ENCODE results near the gene TPST1.

The TPST1 gene

GRCh38 chr7:66296557-66296956 lies 91.4 kb downstream of the TPST1 start:
- peak; percentile 39 for DNase-seq (ENCODE audit: low read depth, low spot score)
- Histone ChIP-seq H3K36me3 (ENCODE audit: insufficient read depth, low read length) (no peaks in the 10 kb centered on the region), H3K9me3 (ENCODE audit: low read depth, low read length) (peaks cover 6% of the 10 kb centered on the region; the same call in 1 of the 2 replicates), H3K27ac (peak overlapping the region; percentile 74), H3K9ac (ENCODE audit: insufficient read length) (no peak overlapping the region), H3K4me3 (no peak overlapping the region)
- TF ChIP-seq POLR2AphosphoS5 (IDR thresholded peaks at IDR 0.05; ENCODE audit: borderline replicate concordance, low read depth, low read length), result no peak
- TF ChIP-seq EZH2 (IDR thresholded peaks at IDR 0.05), result no peak
- no peak for TF ChIP-seq FOXP2 (optimal IDR thresholded peaks at IDR 0.05; ENCODE audit: control extremely low read depth, extremely low read length, insufficient read depth)

- H3K27ac ChIP-seq, result no peak overlapping the region
- no peaks in the 10 kb centered on the region for H3K36me3 ChIP-seq (ENCODE audit: insufficient read depth, low read length)
- DNase-seq (ENCODE audit: low read depth, low spot score), result no peak
- no peak overlapping the region for H3K4me3 ChIP-seq
- TF ChIP-seq EZH2 (IDR thresholded peaks at IDR 0.05) (no peak), POLR2AphosphoS5 (IDR thresholded peaks at IDR 0.05; ENCODE audit: borderline replicate concordance, low read depth, low read length) (no peak), FOXP2 (optimal IDR thresholded peaks at IDR 0.05; ENCODE audit: control extremely low read depth, extremely low read length, insufficient read depth) (no peak)
- H3K9me3 ChIP-seq (ENCODE audit: low read depth, low read length), result peaks cover 6% of the 10 kb centered on the region; the same call in 1 of the 2 replicates
- H3K9ac ChIP-seq (ENCODE audit: insufficient read length), result no peak overlapping the region
Measured at GRCh38 chr7:66297579-66297978, 92.4 kb downstream of the TPST1 start.

- TF ChIP-seq EZH2 (IDR thresholded peaks at IDR 0.05), result no peak
- TF ChIP-seq POLR2AphosphoS5 (IDR thresholded peaks at IDR 0.05; ENCODE audit: borderline replicate concordance, low read depth, low read length), result no peak
- TF ChIP-seq FOXP2 (optimal IDR thresholded peaks at IDR 0.05; ENCODE audit: control extremely low read depth, extremely low read length, insufficient read depth), result no peak
- no peak overlapping the region for H3K4me3 ChIP-seq
- H3K9me3 ChIP-seq (ENCODE audit: low read depth, low read length), result peaks cover 6% of the 10 kb centered on the region; the same call in 1 of the 2 replicates
- no peak overlapping the region for H3K9ac ChIP-seq (ENCODE audit: insufficient read length)
- no peaks in the 10 kb centered on the region for H3K36me3 ChIP-seq (ENCODE audit: insufficient read depth, low read length)
- no peak for DNase-seq (ENCODE audit: low read depth, low spot score)
- no peak overlapping the region for H3K27ac ChIP-seq
Measured at GRCh38 chr7:66301249-66301648, 96.1 kb downstream of the TPST1 start.

- H3K9me3 ChIP-seq (ENCODE audit: low read depth, low read length), result peaks cover 6% of the 10 kb centered on the region; the same call in 1 of the 2 replicates
- H3K27ac ChIP-seq, result no peak overlapping the region
- TF ChIP-seq EZH2 (IDR thresholded peaks at IDR 0.05) (no peak), FOXP2 (optimal IDR thresholded peaks at IDR 0.05; ENCODE audit: control extremely low read depth, extremely low read length, insufficient read depth) (no peak), POLR2AphosphoS5 (IDR thresholded peaks at IDR 0.05; ENCODE audit: borderline replicate concordance, low read depth, low read length) (no peak)
- H3K4me3 ChIP-seq, result no peak overlapping the region
- no peak for DNase-seq (ENCODE audit: low read depth, low spot score)
- H3K9ac ChIP-seq (ENCODE audit: insufficient read length), result no peak overlapping the region
- H3K36me3 ChIP-seq (ENCODE audit: insufficient read depth, low read length), result no peaks in the 10 kb centered on the region
Measured at GRCh38 chr7:66301737-66302136, 96.6 kb downstream of the TPST1 start.

GRCh38 chr7:66303454-66304155 lies 98.5 kb downstream of the TPST1 start:
- TF ChIP-seq FOXP2 (optimal IDR thresholded peaks at IDR 0.05; ENCODE audit: control extremely low read depth, extremely low read length, insufficient read depth) (no peak), POLR2AphosphoS5 (IDR thresholded peaks at IDR 0.05; ENCODE audit: borderline replicate concordance, low read depth, low read length) (no peak), EZH2 (IDR thresholded peaks at IDR 0.05) (no peak)
- Histone ChIP-seq H3K4me3 (no peak overlapping the region), H3K36me3 (ENCODE audit: insufficient read depth, low read length) (no peaks in the 10 kb centered on the region), H3K9ac (ENCODE audit: insufficient read length) (no peak overlapping the region), H3K9me3 (ENCODE audit: low read depth, low read length) (no peaks in the 10 kb centered on the region), H3K27ac (no peak overlapping the region)
- DNase-seq (ENCODE audit: low read depth, low spot score), result no peak

GRCh38 chr7:66304536-66304935 lies 99.4 kb downstream of the TPST1 start:
- no peak for DNase-seq (ENCODE audit: low read depth, low spot score)
- TF ChIP-seq FOXP2 (optimal IDR thresholded peaks at IDR 0.05; ENCODE audit: control extremely low read depth, extremely low read length, insufficient read depth), result no peak
- TF ChIP-seq POLR2AphosphoS5 (IDR thresholded peaks at IDR 0.05; ENCODE audit: borderline replicate concordance, low read depth, low read length), result no peak
- no peak for TF ChIP-seq EZH2 (IDR thresholded peaks at IDR 0.05)
- no peak overlapping the region for H3K27ac ChIP-seq
- no peaks in the 10 kb centered on the region for H3K36me3 ChIP-seq (ENCODE audit: insufficient read depth, low read length)
- H3K9me3 ChIP-seq (ENCODE audit: low read depth, low read length), result no peaks in the 10 kb centered on the region
- no peak overlapping the region for H3K4me3 ChIP-seq
- no peak overlapping the region for H3K9ac ChIP-seq (ENCODE audit: insufficient read length)

- DNase-seq (ENCODE audit: low read depth, low spot score), result no peak
- TF ChIP-seq POLR2AphosphoS5 (IDR thresholded peaks at IDR 0.05; ENCODE audit: borderline replicate concordance, low read depth, low read length) (no peak), FOXP2 (optimal IDR thresholded peaks at IDR 0.05; ENCODE audit: control extremely low read depth, extremely low read length, insufficient read depth) (no peak), EZH2 (IDR thresholded peaks at IDR 0.05) (no peak)
- no peak overlapping the region for H3K4me3 ChIP-seq
Measured at GRCh38 chr7:66306243-66306642, 101.1 kb downstream of the TPST1 start.

GRCh38 chr7:66307591-66308215 lies 102.6 kb downstream of the TPST1 start:
- Histone ChIP-seq H3K4me3 (no peak overlapping the region), H3K9me3 (ENCODE audit: low read depth, low read length) (no peaks in the 10 kb centered on the region), H3K9ac (ENCODE audit: insufficient read length) (no peak overlapping the region), H3K36me3 (ENCODE audit: insufficient read depth, low read length) (no peaks in the 10 kb centered on the region), H3K27ac (no peak overlapping the region)
- no peak for DNase-seq (ENCODE audit: low read depth, low spot score)
- TF ChIP-seq POLR2AphosphoS5 (IDR thresholded peaks at IDR 0.05; ENCODE audit: borderline replicate concordance, low read depth, low read length) (no peak), FOXP2 (optimal IDR thresholded peaks at IDR 0.05; ENCODE audit: control extremely low read depth, extremely low read length, insufficient read depth) (no peak), EZH2 (IDR thresholded peaks at IDR 0.05) (no peak)

More at GRCh38 chr7:66306243-66306642, 101.1 kb downstream of the TPST1 start:
- Histone ChIP-seq H3K36me3 (ENCODE audit: insufficient read depth, low read length) (no peaks in the 10 kb centered on the region), H3K27ac (no peak overlapping the region), H3K9ac (ENCODE audit: insufficient read length) (no peak overlapping the region), H3K9me3 (ENCODE audit: low read depth, low read length) (no peaks in the 10 kb centered on the region)

Measured in SK-N-MC (cell line).